HuH-7 (cell line): ENCODE results near the gene LYST.
A peak's percentile ranks its signal among the peaks of the same experiment; 100 is the strongest.
"Not testable (repeated sequence)": the region's sequence is repeated elsewhere in the genome, so short reads cannot be mapped to it uniquely, and the experiment has no call there.

ENCODE experiments used
- DNase-seq: peaks from one replicate; pipeline ENCODE4 v3.0.0; 2011; ENCODE audit warnings: low spot score

LYST gene

GRCh38 chr1:235866205-235866912 lies at the start of gene LYST:
Gene LYST, minus strand, starts transcription at chr1:235866906. Its CDS starts 36,489 bp downstream, at chr1:235830417.
- DNase-seq: peak; percentile 44

- not testable (repeated sequence) for DNase-seq
These were observed 48.8 kb upstream of the LYST start for GRCh38 chr1:235915489-235915888.

GRCh38 chr1:235913311-235913710 lies 46.6 kb upstream of the LYST start:
- DNase-seq: no peak

GRCh38 chr1:235911876-235912275 lies 45.2 kb upstream of the LYST start:
- DNase-seq: no peak

GRCh38 chr1:235911300-235911662 lies 44.6 kb upstream of the LYST start:
- DNase-seq: no peak

GRCh38 chr1:235910357-235911299 lies 43.9 kb upstream of the LYST start:
- no peak for DNase-seq

- no peak for DNase-seq
These were observed 42.2 kb upstream of the LYST start for GRCh38 chr1:235908742-235909520.

- no peak for DNase-seq
These were observed 41.2 kb upstream of the LYST start for GRCh38 chr1:235907897-235908240.

GRCh38 chr1:235907187-235907896 lies 40.6 kb upstream of the LYST start:
- no peak for DNase-seq

GRCh38 chr1:235906436-235906835 lies 39.7 kb upstream of the LYST start:
- DNase-seq: no peak

GRCh38 chr1:235903809-235904208 lies 37.1 kb upstream of the LYST start:
- DNase-seq: not testable (repeated sequence)

- DNase-seq: no peak
These were observed 36.2 kb upstream of the LYST start for GRCh38 chr1:235902677-235903542.

GRCh38 chr1:235901461-235901860 lies 34.8 kb upstream of the LYST start:
- no peak for DNase-seq

- no peak for DNase-seq
These were observed 31.4 kb upstream of the LYST start for GRCh38 chr1:235898126-235898525.

GRCh38 chr1:235893840-235894239 lies 27.1 kb upstream of the LYST start:
- peak; percentile 33 for DNase-seq

GRCh38 chr1:235892734-235893413 lies 26.2 kb upstream of the LYST start:
- DNase-seq: peak; percentile 44

GRCh38 chr1:235892202-235892601 lies 25.5 kb upstream of the LYST start:
- DNase-seq: no peak

- DNase-seq: no peak
These were observed 21.5 kb upstream of the LYST start for GRCh38 chr1:235888119-235888643.

- DNase-seq: no peak
These were observed 21.0 kb upstream of the LYST start for GRCh38 chr1:235887676-235888075.

GRCh38 chr1:235885655-235886262 lies 19.1 kb upstream of the LYST start:
- peak; percentile 40 for DNase-seq
